ENCODE measurements around the gene TTC34.
"Not testable (repeated sequence)": the region's sequence is repeated elsewhere in the genome, so short reads cannot be mapped to it uniquely, and the experiment has no call there.

TTC34 gene

DNA sequence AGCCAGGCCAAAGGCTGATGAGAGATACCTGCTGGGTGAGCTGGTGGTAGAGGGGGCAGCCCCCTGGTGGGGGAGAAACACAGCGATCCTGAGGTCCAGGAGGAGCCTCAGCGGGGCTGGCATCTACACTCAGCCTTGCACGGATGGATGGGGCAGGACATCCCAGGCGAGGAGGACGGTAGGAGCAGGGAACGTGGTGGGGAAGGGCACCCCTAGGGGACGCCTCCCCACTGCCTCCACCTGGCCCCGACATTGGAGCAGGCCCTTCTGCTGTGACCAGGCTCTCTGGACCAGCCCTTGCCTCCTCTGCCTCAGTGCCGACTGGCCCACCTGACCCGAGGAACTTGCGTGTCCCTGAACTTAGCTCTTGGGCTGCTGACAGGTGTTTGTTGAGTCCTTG is 162.3 kb downstream of the TTC34 start:
- no peak for DNase-seq

DNA sequence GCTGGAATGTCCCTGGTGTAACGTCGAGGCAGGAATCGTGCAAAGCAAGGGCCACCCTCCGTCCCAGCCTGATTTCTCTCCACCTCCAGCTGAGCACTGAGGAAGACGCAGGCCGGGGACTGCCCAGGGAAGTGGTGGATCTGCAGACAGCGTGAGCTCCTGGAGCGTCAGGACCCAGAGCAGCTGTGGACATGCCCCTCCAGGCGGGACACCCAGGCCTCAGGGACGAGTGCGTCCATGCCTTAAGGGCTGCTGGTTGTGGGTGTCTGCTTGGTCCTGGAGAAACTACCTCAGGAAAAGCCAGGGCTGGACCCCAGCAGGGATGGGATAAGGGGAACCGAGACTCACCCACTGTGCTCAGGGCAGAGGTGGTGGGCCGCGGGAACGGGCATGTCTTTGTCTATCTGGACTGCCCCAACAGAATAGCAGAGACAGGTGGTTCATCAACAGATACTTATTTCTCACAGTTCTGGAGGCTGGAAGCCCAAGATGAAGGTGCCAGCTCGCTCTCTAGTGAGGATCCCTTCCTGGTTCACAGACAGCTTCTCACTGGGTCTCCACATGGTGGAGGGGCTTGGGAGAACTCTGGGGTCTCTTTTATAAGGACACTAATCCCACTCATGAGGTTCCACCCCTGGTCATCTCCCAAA is 162.9 kb downstream of the TTC34 start:
- DNase-seq: no peak

DNA sequence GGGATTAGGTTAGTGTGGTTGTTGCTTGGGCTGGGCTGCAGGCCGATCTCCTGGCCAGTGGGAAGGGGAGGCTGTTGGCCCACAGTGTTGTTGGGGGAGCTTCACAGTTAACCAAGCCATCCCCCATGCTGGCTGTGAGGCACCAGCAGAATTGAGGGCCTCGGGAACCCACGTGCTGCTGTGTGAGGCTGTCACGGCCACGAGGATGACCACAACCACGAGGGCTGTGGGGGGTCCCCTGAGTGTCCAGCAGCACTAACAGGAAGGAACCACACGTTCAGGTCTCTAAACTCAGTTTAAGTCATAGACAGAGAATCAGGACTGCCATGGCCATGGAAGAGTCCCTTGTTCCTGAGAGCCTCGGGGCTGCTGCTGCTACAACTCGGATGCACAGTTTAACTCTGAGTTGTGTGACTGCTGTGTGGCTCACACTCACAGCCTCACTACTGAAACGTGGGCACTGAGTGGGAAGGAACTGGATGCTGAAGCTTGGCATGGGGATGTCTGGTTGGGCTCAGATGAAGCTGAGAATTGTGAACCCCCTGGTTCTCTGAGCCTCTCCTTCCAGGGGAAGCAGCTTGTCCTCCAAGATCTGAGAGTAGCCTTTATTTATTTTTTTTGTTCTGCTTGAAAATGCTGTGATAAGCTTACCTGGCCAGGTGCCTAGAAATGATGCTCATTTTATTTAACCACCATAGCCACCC is 163.9 kb downstream of the TTC34 start:
- no peak for DNase-seq

DNA sequence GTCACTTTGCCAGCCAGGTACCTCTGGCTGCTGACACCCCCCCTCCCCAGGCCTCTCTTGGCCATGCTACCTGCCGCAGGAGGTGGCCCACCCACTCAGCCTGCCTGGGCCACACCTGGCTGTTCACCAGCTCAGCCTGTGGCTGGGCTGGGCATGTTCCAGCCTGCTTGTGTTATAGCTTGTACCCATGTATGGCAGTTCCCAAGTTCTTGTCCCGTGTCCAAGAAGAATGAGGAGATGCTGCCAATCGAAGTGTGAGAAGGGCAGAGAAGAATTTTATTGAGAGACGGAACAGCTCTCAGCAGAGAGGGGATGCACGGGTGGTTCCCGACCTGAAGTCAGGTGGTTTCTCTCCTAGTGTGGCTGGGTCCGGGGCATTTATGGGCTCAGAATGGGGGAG is 164.8 kb downstream of the TTC34 start:
- no peak for DNase-seq

- no peak for DNase-seq
Observed at GRCh38 chr1:2635361-2636010, 166.0 kb downstream of the TTC34 start.

DNA sequence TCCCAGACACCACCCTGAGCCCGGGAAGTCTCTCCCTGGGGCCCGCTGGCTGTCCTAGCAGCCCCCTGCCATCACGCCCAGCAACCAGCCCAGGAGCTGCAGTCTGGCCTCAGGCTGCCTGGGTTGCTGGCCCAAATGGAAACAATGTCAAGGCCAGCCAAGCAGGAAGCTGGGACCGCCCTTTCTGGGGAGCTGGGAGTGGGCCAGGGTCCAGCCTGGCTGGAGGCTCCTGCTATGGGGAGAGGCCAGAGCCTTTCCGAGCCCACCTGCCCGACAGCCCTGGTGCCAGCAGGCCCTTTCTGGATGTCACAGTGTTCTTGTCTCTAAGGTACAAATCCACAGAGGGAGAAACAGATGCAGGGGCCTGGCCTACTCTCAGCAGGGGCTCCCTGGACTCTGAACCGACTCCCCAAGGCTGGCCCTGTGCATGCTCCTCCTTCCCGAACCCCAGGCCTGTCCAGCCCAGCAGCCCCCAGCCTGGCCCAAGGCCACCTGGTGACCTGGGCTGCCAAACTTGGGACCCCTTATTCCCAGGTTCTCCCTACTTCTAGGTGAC is 167.5 kb downstream of the TTC34 start:
- DNase-seq: no peak

GRCh38 chr1:2633366-2633935 is 168.0 kb downstream of the TTC34 start:
- no peak for DNase-seq

- no peak for DNase-seq
Observed at GRCh38 chr1:2632561-2633361, 168.7 kb downstream of the TTC34 start, which contains the start of gene MMEL1. Gene MMEL1 (minus strand): TSS chr1:2633016. CDS start chr1:2629484, 3,532 bp downstream.

DNA sequence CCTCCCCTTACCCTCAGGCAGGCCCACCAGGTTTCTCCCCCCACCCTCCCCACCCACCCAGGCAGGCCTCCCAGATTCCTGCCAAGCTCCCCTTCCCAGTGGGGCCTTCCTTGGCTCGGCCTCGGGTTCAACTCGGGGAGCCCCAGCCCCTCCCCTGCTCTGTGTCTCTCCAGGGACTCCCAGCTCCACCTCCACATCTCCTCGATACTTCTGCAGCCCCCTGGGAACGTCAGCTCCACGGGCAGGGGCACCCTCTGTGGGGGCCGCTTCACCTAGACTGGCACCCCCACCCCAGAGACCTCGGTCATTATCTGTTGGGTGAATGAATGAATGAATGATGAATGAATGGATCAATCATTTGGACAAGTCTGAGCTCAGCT is 169.5 kb downstream of the TTC34 start:
- no peak for DNase-seq

GRCh38 chr1:2631136-2632050 is 170.1 kb downstream of the TTC34 start:
- DNase-seq: no peak

DNA sequence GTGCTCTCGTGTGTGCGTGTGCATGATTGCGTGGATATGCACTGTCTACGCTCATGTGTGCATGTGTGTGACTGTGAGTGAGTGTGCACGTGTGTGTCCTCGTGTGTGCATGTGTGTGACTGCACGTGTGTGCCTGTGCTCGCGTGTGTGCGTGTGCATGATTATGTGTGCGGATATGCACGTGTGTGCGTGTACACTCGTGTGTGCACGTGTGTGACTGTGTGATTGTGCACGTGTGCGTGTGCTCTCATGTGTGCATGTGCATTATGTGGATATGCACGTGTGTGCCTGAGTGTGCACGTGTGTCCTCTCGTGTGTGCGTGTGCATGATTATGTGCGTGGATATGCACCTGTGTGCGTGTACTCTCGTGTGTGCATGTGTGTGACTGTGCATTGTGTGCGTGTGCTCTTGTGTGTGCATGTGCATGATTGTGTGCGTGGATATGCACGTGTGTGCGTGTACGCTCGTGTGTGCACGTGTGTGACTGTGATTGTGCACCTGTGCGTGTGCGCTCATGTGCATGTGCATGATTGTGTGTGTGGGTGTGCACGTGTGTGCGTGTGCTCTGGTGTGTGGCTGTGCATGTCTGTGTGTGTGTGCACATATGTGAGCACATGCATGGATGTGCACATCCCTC is 170.9 kb downstream of the TTC34 start:
- DNase-seq: no peak

GRCh38 chr1:2629627-2630497 is 171.6 kb downstream of the TTC34 start:
- no peak for DNase-seq

DNA sequence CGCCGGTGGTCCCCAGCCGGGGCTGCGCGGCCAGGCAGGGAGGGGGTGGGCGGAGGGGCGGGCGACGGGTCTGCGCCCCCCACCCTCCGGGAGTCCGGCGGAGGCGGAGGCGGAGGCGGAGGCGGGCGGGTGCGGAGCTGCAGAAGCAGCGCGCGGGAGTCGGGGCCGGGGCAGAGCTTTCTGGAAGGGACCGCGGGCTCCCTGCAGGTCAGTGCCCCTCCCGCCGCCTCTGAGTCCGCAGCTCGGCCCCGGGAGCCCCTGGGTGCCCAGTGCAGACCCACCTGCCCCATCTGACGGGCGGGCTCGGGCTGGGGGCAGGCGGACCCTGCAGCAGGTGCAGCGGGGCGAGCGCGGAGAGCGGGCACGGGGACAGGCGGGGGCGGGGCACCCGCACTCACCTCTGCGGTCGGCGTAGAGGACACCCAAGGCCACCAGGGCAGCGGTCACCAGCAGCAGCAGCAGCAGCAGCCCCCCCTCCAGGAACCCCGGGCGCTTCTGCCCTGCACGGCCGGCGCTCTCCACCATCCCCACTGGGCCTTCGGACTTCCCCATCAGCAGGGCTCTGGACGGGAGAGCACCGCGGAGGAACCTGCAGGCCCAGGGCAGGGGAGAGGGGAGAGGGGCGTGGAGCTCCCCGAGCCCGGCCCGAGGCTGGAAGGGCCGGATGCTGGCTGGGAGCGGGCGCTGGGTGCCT is 172.4 kb downstream of the TTC34 start:
- no peak for DNase-seq

GRCh38 chr1:2628191-2628932 is 173.1 kb downstream of the TTC34 start:
- DNase-seq: no peak

GRCh38 chr1:2627746-2628145 is 173.7 kb downstream of the TTC34 start:
- DNase-seq: no peak

DNA sequence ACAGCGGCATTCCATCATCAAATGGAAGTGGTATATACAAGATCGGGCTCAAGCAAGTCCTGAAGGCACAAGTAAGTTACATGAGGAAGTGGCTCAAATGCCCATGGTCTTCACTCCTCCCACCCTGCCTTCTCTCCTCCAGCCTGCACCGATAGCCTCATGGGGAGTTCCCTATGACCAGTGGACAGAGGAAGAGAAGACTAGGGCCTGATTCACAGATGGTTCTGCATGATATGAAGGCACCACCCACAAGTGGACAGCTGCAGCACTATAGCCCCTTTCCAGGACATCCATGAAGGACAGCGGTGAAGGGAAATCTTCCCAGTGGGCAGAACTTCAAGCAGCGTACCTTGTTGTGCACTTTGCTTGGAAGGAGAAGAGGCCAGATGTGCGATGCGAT is 175.7 kb downstream of the TTC34 start:
- not testable (repeated sequence) for DNase-seq

- DNase-seq: no peak
Observed at GRCh38 chr1:2625311-2625710, 176.2 kb downstream of the TTC34 start.

DNA sequence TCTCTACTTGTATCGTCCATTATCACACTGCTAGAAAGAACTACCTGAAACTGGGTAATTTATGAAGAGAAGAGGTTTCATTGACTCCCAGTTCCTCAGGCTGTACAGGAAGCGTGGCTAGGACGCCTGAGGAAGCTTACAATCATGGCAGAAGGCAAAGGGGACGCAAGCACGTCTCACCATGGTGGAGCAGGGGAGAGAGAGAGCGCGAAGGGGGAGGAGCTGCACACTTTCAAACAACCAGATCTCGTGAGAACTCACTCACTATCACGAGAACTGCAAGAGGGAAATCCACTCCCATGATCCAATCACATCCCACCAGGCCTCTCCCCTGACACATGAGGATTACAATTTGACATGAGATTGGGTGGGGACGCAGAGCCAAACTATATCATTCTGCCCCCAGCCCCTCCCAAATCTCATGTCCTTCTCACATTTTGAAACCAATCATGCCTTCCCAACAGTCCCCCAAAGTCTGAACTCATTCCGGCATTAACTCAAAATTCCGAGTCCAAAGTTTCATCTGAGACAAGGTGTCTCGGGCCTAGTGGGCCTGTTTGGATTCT is 176.7 kb downstream of the TTC34 start:
- DNase-seq: no peak

Measured in fibroblast of skin of scalp (primary cell).